HEK293T (cell line): ENCODE measurements around the gene ALDH16A1.

ENCODE experiments used
- ARNT ChIP-seq: fragments of 450-650 bp; IDR thresholded peaks from 2 replicates; pipeline ENCODE4 v1.6.1; 2017; ENCODE audit warnings: mild to moderate bottlenecking
- BHLHE40 ChIP-seq: fragments of 450-650 bp; IDR thresholded peaks from 2 replicates; pipeline ENCODE4 v1.6.1; 2016; ENCODE audit warnings: mild to moderate bottlenecking, moderate library complexity, borderline replicate concordance
- CTBP1 ChIP-seq: fragments of 450-650 bp; IDR thresholded peaks from 2 replicates; pipeline ENCODE4 v1.6.1; 2016; ENCODE audit warnings: borderline replicate concordance
- FOXK2 ChIP-seq: fragments of 450-650 bp; IDR thresholded peaks from 2 replicates; pipeline ENCODE4 v1.6.1; 2016; ENCODE audit warnings: mild to moderate bottlenecking
- FOXM1 ChIP-seq: fragments of 450-650 bp; IDR thresholded peaks from 2 replicates; pipeline ENCODE4 v1.6.1; 2017; ENCODE audit warnings: mild to moderate bottlenecking, borderline replicate concordance
- PKNOX1 ChIP-seq: fragments of 450-650 bp; IDR thresholded peaks from 2 replicates; pipeline ENCODE4 v1.6.1; 2016
- SP1 ChIP-seq: fragments of 450-650 bp; IDR thresholded peaks from 2 replicates; pipeline ENCODE4 v1.6.1; 2017
- SUZ12 ChIP-seq: fragments of 450-650 bp; IDR thresholded peaks from 2 replicates; pipeline ENCODE4 v1.6.1; 2016; ENCODE audit warnings: mild to moderate bottlenecking
- TARDBP ChIP-seq: fragments of 450-650 bp; IDR thresholded peaks from 2 replicates; pipeline ENCODE4 v1.6.1; 2016
- ZNF384 ChIP-seq: fragments of 450-650 bp; IDR thresholded peaks from 2 replicates; pipeline ENCODE4 v1.6.1; 2016

- TF ChIP-seq CTBP1 (no peak), SUZ12 (no peak), FOXK2 (no peak), BHLHE40 (no peak), ARNT (no peak), SP1 (no peak), FOXM1 (no peak), PKNOX1 (no peak), ZNF384 (no peak), TARDBP (no peak)
Measured at GRCh38 chr19:49407482-49408015, 45.5 kb upstream of the ALDH16A1 start.
